ENCODE measurements around the gene FAF1.

GRCh38 chr1:50995651-50996050, 35.6 kb upstream of the FAF1 start:
- no peak for TF ChIP-seq POLR2A (IDR thresholded peaks at IDR 0.05)
- no peak for TF ChIP-seq EP300 (IDR thresholded peaks at IDR 0.05)
- no peak for TF ChIP-seq POLR2AphosphoS5 (IDR thresholded peaks at IDR 0.05)
- no peak for TF ChIP-seq CTCF (IDR thresholded peaks at IDR 0.05)
